ENCODE data around the gene MBD5.

MBD5 gene

DNA sequence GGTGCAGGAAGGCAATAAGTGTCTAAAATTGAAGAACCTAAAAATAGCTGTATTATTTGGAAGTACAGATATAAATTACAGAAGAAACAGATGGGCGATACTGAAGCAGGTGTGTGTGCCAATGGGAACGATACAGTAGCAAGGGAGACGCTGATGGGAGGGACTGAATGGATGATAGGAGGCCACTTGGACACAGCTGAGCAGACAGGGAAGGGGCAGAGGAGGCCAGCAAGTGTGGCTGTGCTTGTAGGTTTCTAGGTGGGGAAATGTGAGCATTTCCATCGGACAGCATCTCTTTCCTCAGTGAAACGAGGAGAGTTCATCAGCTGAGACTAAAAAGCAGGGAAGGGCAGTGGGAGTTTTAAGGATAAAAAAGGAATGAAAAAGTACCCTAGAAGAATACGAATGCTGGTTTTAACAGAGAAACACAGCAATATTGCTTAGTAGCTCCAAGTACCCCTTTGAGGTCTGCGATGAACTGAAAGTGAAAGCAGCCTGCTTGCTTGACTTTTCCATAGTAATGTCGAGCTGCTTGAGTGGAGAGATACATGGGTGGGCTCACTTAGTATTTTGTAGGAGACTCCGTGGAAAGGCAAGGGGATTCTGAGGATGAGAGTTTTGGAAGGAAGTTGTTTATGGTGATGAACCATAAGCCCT, 531.9 kb downstream of the MBD5 start:
- Histone ChIP-seq H3K4me3 (ENCODE audit: low read depth in 1 of 2, low read length in 2 of 2) (peak overlapping the region in 1 of 2 experiments; percentile 51; a peak in 2 of 4 replicates), H3K27me3 (ENCODE audit: insufficient read depth, low read length, poor library complexity) (no peaks in the 10 kb centered on the region), H3K4me2 (ENCODE audit: insufficient read depth, low read length) (peak overlapping the region; percentile 65), H3K36me3 (ENCODE audit: insufficient read depth, low read length) (no peaks in the 10 kb centered on the region), H2AFZ (ENCODE audit: low read depth, low read length) (peak overlapping the region; percentile 79), H3K9ac (ENCODE audit: low read depth, low read length) (peak overlapping the region; percentile 41), H3K9me3 (ENCODE audit: insufficient read depth, low read length, severe bottlenecking) (no peaks in the 10 kb centered on the region), H3K79me2 (ENCODE audit: insufficient read depth, low read length) (no peaks in the 10 kb centered on the region), H4K20me1 (ENCODE audit: insufficient read depth, low read length) (no peaks in the 10 kb centered on the region), H3K27ac (ENCODE audit: low read length) (peak overlapping the region; percentile 74), H3K4me1 (ENCODE audit: insufficient read depth, low read length) (peaks cover 18% of the 10 kb centered on the region)
- TF ChIP-seq EZH2 (IDR thresholded peaks at IDR 0.05; ENCODE audit: borderline replicate concordance, low read depth, low read length, severe bottlenecking): no peak
- TF ChIP-seq, protein P1, sequence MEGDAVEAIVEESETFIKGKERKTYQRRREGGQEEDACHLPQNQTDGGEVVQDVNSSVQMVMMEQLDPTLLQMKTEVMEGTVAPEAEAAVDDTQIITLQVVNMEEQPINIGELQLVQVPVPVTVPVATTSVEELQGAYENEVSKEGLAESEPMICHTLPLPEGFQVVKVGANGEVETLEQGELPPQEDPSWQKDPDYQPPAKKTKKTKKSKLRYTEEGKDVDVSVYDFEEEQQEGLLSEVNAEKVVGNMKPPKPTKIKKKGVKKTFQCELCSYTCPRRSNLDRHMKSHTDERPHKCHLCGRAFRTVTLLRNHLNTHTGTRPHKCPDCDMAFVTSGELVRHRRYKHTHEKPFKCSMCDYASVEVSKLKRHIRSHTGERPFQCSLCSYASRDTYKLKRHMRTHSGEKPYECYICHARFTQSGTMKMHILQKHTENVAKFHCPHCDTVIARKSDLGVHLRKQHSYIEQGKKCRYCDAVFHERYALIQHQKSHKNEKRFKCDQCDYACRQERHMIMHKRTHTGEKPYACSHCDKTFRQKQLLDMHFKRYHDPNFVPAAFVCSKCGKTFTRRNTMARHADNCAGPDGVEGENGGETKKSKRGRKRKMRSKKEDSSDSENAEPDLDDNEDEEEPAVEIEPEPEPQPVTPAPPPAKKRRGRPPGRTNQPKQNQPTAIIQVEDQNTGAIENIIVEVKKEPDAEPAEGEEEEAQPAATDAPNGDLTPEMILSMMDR (IDR thresholded peaks at IDR 0.05; ENCODE audit: borderline replicate concordance, extremely low read depth, low read length, poor library complexity, severe bottlenecking): no peak
- DNase-seq (peak; percentile 69), ATAC-seq (ENCODE audit: insufficient read depth, low read depth) (peak; percentile 96)

DNA sequence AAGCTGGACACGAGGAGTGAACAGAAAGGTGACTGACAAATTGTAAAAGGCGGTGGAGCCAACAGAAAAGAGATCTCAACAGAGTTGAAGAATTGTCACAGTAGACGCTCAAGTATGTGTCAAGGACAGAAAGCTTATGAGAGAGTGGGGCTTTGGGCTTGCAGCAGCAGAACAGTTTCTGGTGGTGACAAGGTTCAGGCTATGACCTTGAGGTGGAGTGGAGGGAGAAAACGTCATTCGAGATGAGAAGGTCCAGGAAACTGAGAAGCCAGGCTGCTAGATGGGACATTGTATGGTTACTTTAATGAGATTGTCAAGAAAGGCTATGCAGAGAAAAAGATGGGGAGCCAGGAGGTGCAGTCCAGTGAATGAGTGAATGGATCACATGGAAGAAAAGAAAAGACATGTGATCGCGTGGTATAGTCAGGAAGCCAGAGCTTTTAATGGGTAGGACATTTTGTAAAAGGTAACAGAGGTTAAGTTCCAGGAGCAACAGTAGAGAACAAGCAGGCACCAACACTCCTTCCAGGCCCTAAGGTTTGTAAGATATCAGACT, 532.5 kb downstream of the MBD5 start:
- Histone ChIP-seq H3K9ac (ENCODE audit: low read depth, low read length) (peak overlapping the region; percentile 41), H2AFZ (ENCODE audit: low read depth, low read length) (peak overlapping the region; percentile 79), H3K4me2 (ENCODE audit: insufficient read depth, low read length) (peak overlapping the region; percentile 65), H3K36me3 (ENCODE audit: insufficient read depth, low read length) (no peaks in the 10 kb centered on the region), H3K9me3 (ENCODE audit: insufficient read depth, low read length, severe bottlenecking) (no peaks in the 10 kb centered on the region), H3K4me3 (ENCODE audit: low read depth in 1 of 2, low read length in 2 of 2) (peak overlapping the region in 1 of 2 experiments; percentile 51; a peak in 2 of 4 replicates), H3K79me2 (ENCODE audit: insufficient read depth, low read length) (no peaks in the 10 kb centered on the region), H4K20me1 (ENCODE audit: insufficient read depth, low read length) (no peaks in the 10 kb centered on the region), H3K27me3 (ENCODE audit: insufficient read depth, low read length, poor library complexity) (no peaks in the 10 kb centered on the region), H3K27ac (ENCODE audit: low read length) (peak overlapping the region; percentile 74), H3K4me1 (ENCODE audit: insufficient read depth, low read length) (peaks cover 18% of the 10 kb centered on the region)
- TF ChIP-seq, protein P1 (IDR thresholded peaks at IDR 0.05; ENCODE audit: borderline replicate concordance, extremely low read depth, low read length, poor library complexity, severe bottlenecking): no peak
- no peak for TF ChIP-seq EZH2 (IDR thresholded peaks at IDR 0.05; ENCODE audit: borderline replicate concordance, low read depth, low read length, severe bottlenecking)
- DNase-seq (no peak), ATAC-seq (ENCODE audit: insufficient read depth, low read depth) (peak; percentile 48)

- ATAC-seq (ENCODE audit: insufficient read depth, low read depth) (no peak), DNase-seq (no peak)
- Histone ChIP-seq H3K27me3 (ENCODE audit: insufficient read depth, low read length, poor library complexity) (no peaks in the 10 kb centered on the region), H3K36me3 (ENCODE audit: insufficient read depth, low read length) (no peaks in the 10 kb centered on the region), H3K9me3 (ENCODE audit: insufficient read depth, low read length, severe bottlenecking) (no peaks in the 10 kb centered on the region), H3K79me2 (ENCODE audit: insufficient read depth, low read length) (no peaks in the 10 kb centered on the region), H3K9ac (ENCODE audit: low read depth, low read length) (no peak overlapping the region), H3K4me3 (ENCODE audit: low read depth in 1 of 2, low read length in 2 of 2) (no peak overlapping the region), H2AFZ (ENCODE audit: low read depth, low read length) (0 out of 2 replicates have a peak overlapping the region, but pooled peaks have one; percentile 22), H4K20me1 (ENCODE audit: insufficient read depth, low read length) (no peaks in the 10 kb centered on the region), H3K27ac (ENCODE audit: low read length) (no peak overlapping the region), H3K4me1 (ENCODE audit: insufficient read depth, low read length) (peaks cover 18% of the 10 kb centered on the region), H3K4me2 (ENCODE audit: insufficient read depth, low read length) (no peak overlapping the region)
- no peak for TF ChIP-seq EZH2 (IDR thresholded peaks at IDR 0.05; ENCODE audit: borderline replicate concordance, low read depth, low read length, severe bottlenecking)
- TF ChIP-seq, protein P1 (IDR thresholded peaks at IDR 0.05; ENCODE audit: borderline replicate concordance, extremely low read depth, low read length, poor library complexity, severe bottlenecking): no peak
Measured at GRCh38 chr2:148554459-148555247, 533.8 kb downstream of the MBD5 start.
